DOHH2 (cell line): ENCODE measurements around the gene AGBL4.
"Not testable (repeated sequence)": the region's sequence is repeated elsewhere in the genome, so short reads cannot be mapped to it uniquely, and the experiment has no call there.

ENCODE experiments used
- H3F3A ChIP-seq: fragments of 200-600 bp; sonication (generic), shearing (Covaris generic); 2 replicates; pipeline ENCODE4 v1.6.0; 2016; ENCODE audit warnings: antibody characterized with exemption, mild to moderate bottlenecking; ENCODE audit not compliant: control insufficient read depth, insufficient read depth
- H3K27ac ChIP-seq: fragments of 200-600 bp; sonication (generic); 2 replicates; pipeline ENCODE4 v1.5.1; 2014; ENCODE audit warnings: low read depth, mild to moderate bottlenecking, low read length, moderate library complexity
- H3K27me3 ChIP-seq: fragments of 200-600 bp; sonication (generic); 2 replicates; pipeline ENCODE4 v1.6.1; 2014; ENCODE audit warnings: mild to moderate bottlenecking, low read length, mixed read lengths; ENCODE audit not compliant: control insufficient read depth
- H3K36me3 ChIP-seq: fragments of 200-600 bp; sonication (generic); 2 replicates; pipeline ENCODE4 v1.6.1; 2014; ENCODE audit warnings: mild to moderate bottlenecking, low read length, moderate library complexity, mixed read lengths; ENCODE audit not compliant: control insufficient read depth
- H3K4me1 ChIP-seq: fragments of 200-600 bp; sonication (generic); 2 replicates; pipeline ENCODE4 v1.6.1; 2014; ENCODE audit warnings: mild to moderate bottlenecking, low read length, mixed read lengths; ENCODE audit not compliant: control insufficient read depth
- H3K4me2 ChIP-seq: fragments of 200-600 bp; sonication (generic); 2 replicates; pipeline ENCODE4 v1.6.0; 2014; ENCODE audit warnings: mild to moderate bottlenecking, low read length, moderate library complexity
- H3K4me3 ChIP-seq: fragments of 200-600 bp; sonication (generic); 2 replicates; pipeline ENCODE4 v1.5.1; 2014; ENCODE audit warnings: mild to moderate bottlenecking, low read length, mixed read lengths
- H3K79me2 ChIP-seq: fragments of 200-600 bp; sonication (generic); 2 replicates; pipeline ENCODE4 v1.6.1; 2014; ENCODE audit warnings: mild to moderate bottlenecking, low read length, mixed read lengths; ENCODE audit not compliant: control insufficient read depth
- H3K9me2 ChIP-seq: fragments of 200-600 bp; sonication (generic); replicated peaks from 2 replicates; pipeline ENCODE4 v1.6.1; 2014; ENCODE audit warnings: mild to moderate bottlenecking, low read length, mixed read lengths; ENCODE audit not compliant: control insufficient read depth
- H3K9me3 ChIP-seq: fragments of 200-600 bp; sonication (generic); 2 replicates; pipeline ENCODE4 v1.6.1; 2014; ENCODE audit warnings: antibody characterized with exemption, low read length, mixed read lengths; ENCODE audit not compliant: control insufficient read depth, insufficient read depth
- H4K20me1 ChIP-seq: fragments of 200-600 bp; sonication (generic); 2 replicates; pipeline ENCODE4 v1.6.0; 2014; ENCODE audit warnings: low read depth, mild to moderate bottlenecking, antibody characterized with exemption, low read length, moderate library complexity; ENCODE audit not compliant: control insufficient read depth, insufficient read depth
- EZH2phosphoT487 ChIP-seq: fragments of 200-600 bp; sonication (generic); IDR thresholded peaks from 2 replicates; pipeline ENCODE4 v1.6.1; 2017; ENCODE audit warnings: borderline replicate concordance, mild to moderate bottlenecking, antibody characterized with exemption, low read length, moderate library complexity, mixed read lengths
- TF ChIP-seq, protein P1 (sequence below): fragments of 200-600 bp; sonication (generic); IDR thresholded peaks from one replicate; pipeline ENCODE4 v1.5.1; 2014; ENCODE audit warnings: antibody characterized with exemption, mild to moderate bottlenecking, low read depth, low read length; ENCODE audit not compliant: poor library complexity, severe bottlenecking

Gene AGBL4

DNA sequence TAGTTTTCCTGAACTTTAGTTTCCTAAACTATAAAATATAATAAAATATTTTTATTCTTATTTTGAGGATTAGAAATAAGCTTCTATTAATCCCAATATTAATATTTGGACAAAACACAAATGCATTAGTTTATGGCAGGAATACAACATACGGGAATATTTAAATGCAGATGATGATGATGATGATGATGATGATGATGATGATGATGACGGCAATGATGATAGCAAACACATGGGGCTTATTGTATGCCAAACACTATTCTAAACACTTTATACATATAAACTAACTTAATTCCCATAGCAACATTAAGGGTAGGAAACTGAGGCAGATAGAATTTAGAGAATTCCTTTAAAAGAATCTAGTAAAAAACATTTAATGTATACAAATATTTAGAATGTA is 705.5 kb downstream of the AGBL4 start:
- H3K4me1 ChIP-seq: no peaks in the 10 kb centered on the region
- H3K9me3 ChIP-seq: no peaks in the 10 kb centered on the region
- H3K27me3 ChIP-seq: no peaks in the 10 kb centered on the region
- H4K20me1 ChIP-seq: no peaks in the 10 kb centered on the region
- no peaks in the 10 kb centered on the region for H3K79me2 ChIP-seq
- no peaks in the 10 kb centered on the region for H3F3A ChIP-seq
- H3K9me2 ChIP-seq: no peaks in the 10 kb centered on the region
- no peaks in the 10 kb centered on the region for H3K36me3 ChIP-seq
- H3K4me2 ChIP-seq: no peak overlapping the region
- no peak for TF ChIP-seq EZH2phosphoT487
- TF ChIP-seq, protein P1, sequence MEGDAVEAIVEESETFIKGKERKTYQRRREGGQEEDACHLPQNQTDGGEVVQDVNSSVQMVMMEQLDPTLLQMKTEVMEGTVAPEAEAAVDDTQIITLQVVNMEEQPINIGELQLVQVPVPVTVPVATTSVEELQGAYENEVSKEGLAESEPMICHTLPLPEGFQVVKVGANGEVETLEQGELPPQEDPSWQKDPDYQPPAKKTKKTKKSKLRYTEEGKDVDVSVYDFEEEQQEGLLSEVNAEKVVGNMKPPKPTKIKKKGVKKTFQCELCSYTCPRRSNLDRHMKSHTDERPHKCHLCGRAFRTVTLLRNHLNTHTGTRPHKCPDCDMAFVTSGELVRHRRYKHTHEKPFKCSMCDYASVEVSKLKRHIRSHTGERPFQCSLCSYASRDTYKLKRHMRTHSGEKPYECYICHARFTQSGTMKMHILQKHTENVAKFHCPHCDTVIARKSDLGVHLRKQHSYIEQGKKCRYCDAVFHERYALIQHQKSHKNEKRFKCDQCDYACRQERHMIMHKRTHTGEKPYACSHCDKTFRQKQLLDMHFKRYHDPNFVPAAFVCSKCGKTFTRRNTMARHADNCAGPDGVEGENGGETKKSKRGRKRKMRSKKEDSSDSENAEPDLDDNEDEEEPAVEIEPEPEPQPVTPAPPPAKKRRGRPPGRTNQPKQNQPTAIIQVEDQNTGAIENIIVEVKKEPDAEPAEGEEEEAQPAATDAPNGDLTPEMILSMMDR: no peak
- no peak overlapping the region for H3K4me3 ChIP-seq
- no peak overlapping the region for H3K27ac ChIP-seq

DNA sequence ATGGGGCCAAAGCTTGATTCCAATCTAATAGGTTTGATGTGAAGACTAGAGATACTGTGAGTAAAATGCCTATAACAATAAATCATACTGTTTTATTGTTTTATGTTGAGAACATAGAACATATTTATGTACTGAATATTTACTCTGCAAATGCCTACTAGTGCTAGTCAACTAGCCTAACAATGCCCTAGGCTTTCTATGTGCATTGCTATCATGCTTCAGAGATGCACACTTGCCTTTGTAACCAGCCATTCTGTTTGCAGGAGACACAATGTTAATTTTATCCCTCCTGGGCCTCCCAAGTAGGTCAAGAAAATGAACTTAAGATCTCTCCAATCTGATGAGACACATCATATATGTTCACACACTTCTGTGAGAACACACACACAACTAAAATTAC is 716.3 kb downstream of the AGBL4 start:
- no peak for TF ChIP-seq EZH2phosphoT487
- TF ChIP-seq, protein P1: no peak
- Histone ChIP-seq H3K36me3 (no peaks in the 10 kb centered on the region), H3K27ac (no peak overlapping the region), H3K27me3 (no peaks in the 10 kb centered on the region), H3K9me3 (no peaks in the 10 kb centered on the region), H3K79me2 (no peaks in the 10 kb centered on the region), H3F3A (no peaks in the 10 kb centered on the region), H3K4me2 (no peak overlapping the region), H3K9me2 (no peaks in the 10 kb centered on the region), H4K20me1 (no peaks in the 10 kb centered on the region), H3K4me3 (no peak overlapping the region), H3K4me1 (no peaks in the 10 kb centered on the region)

DNA sequence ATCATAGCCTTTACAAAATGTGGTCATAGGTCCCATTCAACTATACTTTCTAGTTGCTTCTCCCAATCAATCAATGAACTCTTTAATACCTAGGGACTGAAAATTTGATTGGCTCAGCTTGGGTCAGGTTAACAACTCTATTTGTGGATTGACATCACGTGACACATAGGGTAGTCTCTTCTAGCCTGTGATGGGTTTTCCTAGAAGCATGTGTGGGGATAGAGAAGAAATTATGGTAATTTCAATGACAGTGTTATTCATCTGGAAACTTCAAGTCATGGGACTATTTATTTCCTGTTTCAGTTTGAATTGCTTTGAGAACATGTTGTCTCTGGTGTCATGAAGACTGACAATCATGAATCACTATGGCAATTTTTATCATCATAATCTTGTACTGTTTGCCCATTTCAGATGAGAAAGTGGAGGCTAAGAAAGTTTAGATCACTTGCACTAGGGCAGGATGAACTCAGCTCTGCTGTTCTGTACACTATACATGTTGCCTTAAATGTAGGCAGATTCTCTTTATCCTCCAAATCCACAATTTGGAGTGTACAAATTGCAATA is 717.2 kb downstream of the AGBL4 start:
- Histone ChIP-seq H3K9me2 (no peaks in the 10 kb centered on the region), H3F3A (no peaks in the 10 kb centered on the region), H3K79me2 (no peaks in the 10 kb centered on the region), H3K4me2 (no peak overlapping the region), H3K9me3 (no peaks in the 10 kb centered on the region), H3K4me1 (no peaks in the 10 kb centered on the region), H3K27me3 (no peaks in the 10 kb centered on the region), H4K20me1 (no peaks in the 10 kb centered on the region), H3K27ac (no peak overlapping the region), H3K36me3 (no peaks in the 10 kb centered on the region), H3K4me3 (no peak overlapping the region)
- TF ChIP-seq, protein P1: no peak
- TF ChIP-seq EZH2phosphoT487: no peak

DNA sequence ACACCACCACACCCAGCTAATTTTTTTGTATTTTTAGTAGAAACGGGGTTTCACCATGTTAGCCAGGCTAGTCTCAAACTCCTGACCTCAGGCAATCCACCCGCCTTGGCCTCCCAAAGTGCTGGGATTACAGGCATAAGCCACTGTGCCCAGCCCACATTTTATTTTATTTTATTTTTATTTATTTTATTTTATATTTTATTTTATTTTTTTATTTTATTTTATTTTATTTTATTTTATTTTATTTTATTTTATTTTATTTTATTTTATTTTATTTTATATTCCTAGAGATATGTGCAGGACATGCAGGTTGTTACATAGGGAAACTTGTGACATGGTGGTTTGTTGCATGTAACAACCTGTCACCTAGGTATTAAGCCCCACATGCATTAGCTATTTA is 721.4 kb downstream of the AGBL4 start:
- H3F3A ChIP-seq, H3K9me2 ChIP-seq, H3K4me1 ChIP-seq, H3K9me3 ChIP-seq, H3K4me3 ChIP-seq, H3K79me2 ChIP-seq, H4K20me1 ChIP-seq, H3K36me3 ChIP-seq, H3K27ac ChIP-seq, H3K27me3 ChIP-seq, H3K4me2 ChIP-seq: not testable (repeated sequence)
